ENCODE results near the gene RGS1. TPM values are rescaled to one million over a fixed set of nuclear protein-coding genes. Genes with fewer than 3 reads are reported as not detected.

RGS1 gene
- total and polyA plus RNA-seq, 2 experiments from 2014 or later, result not detected

- Histone ChIP-seq H3K4me3 (no peak overlapping the region), H3K79me2 (ENCODE audit: insufficient read depth) (no peaks in the 10 kb centered on the region), H3K4me1 (ENCODE audit: insufficient read depth) (peaks cover 33% of the 10 kb centered on the region), H4K20me1 (ENCODE audit: insufficient read depth) (no peaks in the 10 kb centered on the region), H3K27me3 (replicated peaks; ENCODE audit: insufficient read depth) (no peaks in the 10 kb centered on the region), H3K36me3 (ENCODE audit: low read depth) (no peaks in the 10 kb centered on the region), H3K9ac (no peak overlapping the region), H2AFZ (no peak overlapping the region), H3K9me3 (ENCODE audit: low read depth) (no peaks in the 10 kb centered on the region), H3K9me2 (ENCODE audit: insufficient read depth) (no peaks in the 10 kb centered on the region), H3F3A (ENCODE audit: insufficient read depth) (peaks cover 42% of the 10 kb centered on the region), H3K4me2 (ENCODE audit: unreplicated experiment) (peak overlapping the region; percentile 41), H3K27ac (peak overlapping the region; percentile 96)
- DNase-seq, result peak; percentile 77
- in situ Hi-C loops (cut with MboI), result no loop called here
- TF ChIP-seq EZH2phosphoT487 (IDR thresholded peaks at IDR 0.05; ENCODE audit: insufficient read depth, low read depth), result no peak
- 79 to 81% methylated on average over 4 of the region's 4 CpGs for WGBS, 2 experiments (ENCODE audit: low coverage in 1 of 2, low lambda C conversion rate in 2 of 2, missing lambda C conversion rate in 2 of 2)
These were observed 17.6 kb upstream of the RGS1 start for GRCh38 chr1:192557841-192558595.

GRCh38 chr1:192559115-192560006 is 16.2 kb upstream of the RGS1 start:
- H3K4me3 ChIP-seq, result peak overlapping the region; percentile 25

GRCh38 chr1:192561301-192561700 is 14.3 kb upstream of the RGS1 start:
- no peak overlapping the region for H3K27ac ChIP-seq
- WGBS, 2 experiments (ENCODE audit: low coverage in 1 of 2, low lambda C conversion rate in 2 of 2, missing lambda C conversion rate in 2 of 2), result 88 to 89% methylated on average over 4 of the region's 4 CpGs

More at GRCh38 chr1:192559115-192560006, 16.2 kb upstream of the RGS1 start:
- in situ Hi-C loops (cut with MboI), result no loop called here
- TF ChIP-seq EZH2phosphoT487 (IDR thresholded peaks at IDR 0.05; ENCODE audit: insufficient read depth, low read depth), result peak; percentile 33; the same call in 1 of the 2 replicates
- no peak for TF ChIP-seq EZH2 (IDR thresholded peaks at IDR 0.05; ENCODE audit: insufficient read depth, poor library complexity, severe bottlenecking)
- no peaks in the 10 kb centered on the region for H3K36me3 ChIP-seq (ENCODE audit: low read depth)
- H3K9me2 ChIP-seq (ENCODE audit: insufficient read depth), result no peaks in the 10 kb centered on the region
- peaks cover 33% of the 10 kb centered on the region for H3K4me1 ChIP-seq (ENCODE audit: insufficient read depth)
- no peaks in the 10 kb centered on the region for H4K20me1 ChIP-seq (ENCODE audit: insufficient read depth)
- peaks cover 42% of the 10 kb centered on the region for H3F3A ChIP-seq (ENCODE audit: insufficient read depth)
- H3K27ac ChIP-seq, result peak overlapping the region; percentile 96
- H3K9ac ChIP-seq, result peak overlapping the region; percentile 74
- no peaks in the 10 kb centered on the region for H3K79me2 ChIP-seq (ENCODE audit: insufficient read depth)
- peak overlapping the region; percentile 76 for H2AFZ ChIP-seq
- H3K27me3 ChIP-seq (replicated peaks; ENCODE audit: insufficient read depth), result no peaks in the 10 kb centered on the region
- WGBS, 2 experiments (ENCODE audit: low coverage in 1 of 2, low lambda C conversion rate in 2 of 2, missing lambda C conversion rate in 2 of 2), result 31% methylated on average over 6 of the region's 6 CpGs
- H3K4me2 ChIP-seq (ENCODE audit: unreplicated experiment), result peak overlapping the region; percentile 66
- H3K9me3 ChIP-seq (ENCODE audit: low read depth), result no peaks in the 10 kb centered on the region
- peak; percentile 96 for DNase-seq

GRCh38 chr1:192563129-192563528 is 12.4 kb upstream of the RGS1 start:
- H3K4me3 ChIP-seq, result no peak overlapping the region
- H3K9me2 ChIP-seq (ENCODE audit: insufficient read depth), result no peaks in the 10 kb centered on the region
- H3K9me3 ChIP-seq (ENCODE audit: low read depth), result no peaks in the 10 kb centered on the region
- H3K27me3 ChIP-seq (replicated peaks; ENCODE audit: insufficient read depth), result no peaks in the 10 kb centered on the region
- no peak for DNase-seq
- no peak overlapping the region for H2AFZ ChIP-seq
- H3K36me3 ChIP-seq (ENCODE audit: low read depth), result no peaks in the 10 kb centered on the region
- H3K4me2 ChIP-seq (ENCODE audit: unreplicated experiment), result no peak overlapping the region
- H3K9ac ChIP-seq, result no peak overlapping the region
- in situ Hi-C loops (cut with MboI), result no loop called here
- peaks cover 26% of the 10 kb centered on the region for H3K4me1 ChIP-seq (ENCODE audit: insufficient read depth)
- TF ChIP-seq EZH2 (IDR thresholded peaks at IDR 0.05; ENCODE audit: insufficient read depth, poor library complexity, severe bottlenecking) (no peak), EZH2phosphoT487 (IDR thresholded peaks at IDR 0.05; ENCODE audit: insufficient read depth, low read depth) (no peak)
- 95% methylated on average over 3 of the region's 3 CpGs for WGBS, 2 experiments (ENCODE audit: low coverage in 1 of 2, low lambda C conversion rate in 2 of 2, missing lambda C conversion rate in 2 of 2)
- H3K79me2 ChIP-seq (ENCODE audit: insufficient read depth), result no peaks in the 10 kb centered on the region
- peaks cover 27% of the 10 kb centered on the region for H3F3A ChIP-seq (ENCODE audit: insufficient read depth)
- H3K27ac ChIP-seq, result no peak overlapping the region
- no peaks in the 10 kb centered on the region for H4K20me1 ChIP-seq (ENCODE audit: insufficient read depth)

More at GRCh38 chr1:192561301-192561700, 14.3 kb upstream of the RGS1 start:
- no peak overlapping the region for H3K4me3 ChIP-seq
- TF ChIP-seq EZH2phosphoT487 (IDR thresholded peaks at IDR 0.05; ENCODE audit: insufficient read depth, low read depth) (no peak), EZH2 (IDR thresholded peaks at IDR 0.05; ENCODE audit: insufficient read depth, poor library complexity, severe bottlenecking) (no peak)
- H4K20me1 ChIP-seq (ENCODE audit: insufficient read depth), result no peaks in the 10 kb centered on the region
- H3K4me1 ChIP-seq (ENCODE audit: insufficient read depth), result peaks cover 36% of the 10 kb centered on the region
- H3K27me3 ChIP-seq (replicated peaks; ENCODE audit: insufficient read depth), result no peaks in the 10 kb centered on the region
- no peaks in the 10 kb centered on the region for H3K79me2 ChIP-seq (ENCODE audit: insufficient read depth)
- no peak overlapping the region for H3K4me2 ChIP-seq (ENCODE audit: unreplicated experiment)
- H3F3A ChIP-seq (ENCODE audit: insufficient read depth), result peaks cover 42% of the 10 kb centered on the region
- no peaks in the 10 kb centered on the region for H3K36me3 ChIP-seq (ENCODE audit: low read depth)
- no peak for DNase-seq
- no peak overlapping the region for H3K9ac ChIP-seq
- no peak overlapping the region for H2AFZ ChIP-seq
- no peaks in the 10 kb centered on the region for H3K9me2 ChIP-seq (ENCODE audit: insufficient read depth)
- in situ Hi-C loops (cut with MboI), result no loop called here
- H3K9me3 ChIP-seq (ENCODE audit: low read depth), result no peaks in the 10 kb centered on the region
